Stimulated activated CD4-positive, alpha-beta T cell treated with anti-CD3 and anti-CD28 coated beads, TNF-alpha, amount 100 ng/mL, for 24 hours (primary cell): ENCODE results near the gene GLI1.

Source experiments
- DNase-seq, 3 experiments: peaks; one replicate each; pipeline ENCODE4 v3.0.0-alpha.2; 2020; ENCODE audit warnings: low read depth in 3 of 3

Gene GLI1

GRCh38 chr12:57461276-57461916 lies 1.8 kb downstream of the GLI1 start:
- DNase-seq: no peak

- DNase-seq: no peak
Observed at GRCh38 chr12:57461917-57462250, 2.3 kb downstream of the GLI1 start.

GRCh38 chr12:57462251-57462911 lies 2.8 kb downstream of the GLI1 start:
- DNase-seq: peak; percentile 78 to 90 (median 90)

- DNase-seq: no peak
Observed at GRCh38 chr12:57462912-57463253, 3.3 kb downstream of the GLI1 start.

GRCh38 chr12:57464569-57464968 lies 5.0 kb downstream of the GLI1 start:
- DNase-seq: no peak

- no peak for DNase-seq
Observed at GRCh38 chr12:57465030-57465746, 5.6 kb downstream of the GLI1 start.

- DNase-seq: no peak
Observed at GRCh38 chr12:57465747-57466505, 6.3 kb downstream of the GLI1 start.

- no peak for DNase-seq
Observed at GRCh38 chr12:57467212-57467874, 7.8 kb downstream of the GLI1 start.

GRCh38 chr12:57467915-57468314 lies 8.3 kb downstream of the GLI1 start:
- no peak for DNase-seq

- DNase-seq: no peak
Observed at GRCh38 chr12:57469296-57470164, 9.9 kb downstream of the GLI1 start.

GRCh38 chr12:57470286-57470969 lies 10.8 kb downstream of the GLI1 start:
- DNase-seq: no peak

GRCh38 chr12:57470970-57471656 lies 11.5 kb downstream of the GLI1 start:
- no peak for DNase-seq

- no peak for DNase-seq
Observed at GRCh38 chr12:57471661-57472060, 12.1 kb downstream of the GLI1 start.

GRCh38 chr12:57472391-57472790 lies 12.8 kb downstream of the GLI1 start:
- DNase-seq: no peak

- DNase-seq: no peak
Observed at GRCh38 chr12:57473392-57473791, 13.8 kb downstream of the GLI1 start.

GRCh38 chr12:57473886-57474285 lies 14.3 kb downstream of the GLI1 start:
- no peak for DNase-seq

GRCh38 chr12:57474430-57474829 lies 14.8 kb downstream of the GLI1 start:
- no peak for DNase-seq

- DNase-seq: no peak
Observed at GRCh38 chr12:57474862-57475261, 15.3 kb downstream of the GLI1 start.

- no peak for DNase-seq
Observed at GRCh38 chr12:57475271-57476161, 15.9 kb downstream of the GLI1 start.
